Neural cell (in vitro differentiated cells): ENCODE results near the gene RCN2. TPM values are rescaled to one million over a fixed set of nuclear protein-coding genes. Genes with fewer than 3 reads are reported as not detected.
"Not testable (repeated sequence)": the region's sequence is repeated elsewhere in the genome, so short reads cannot be mapped to it uniquely, and the experiment has no call there.

Experiments
- H2AFZ ChIP-seq: fragments of 200-600, 300-800 bp; sonication (generic), shearing (Covaris generic); 2 replicates; pipeline ENCODE4 v1.6.0; 2014; ENCODE audit warnings: low read depth, mild to moderate bottlenecking, antibody characterized with exemption, low read length, moderate library complexity
- H3F3A ChIP-seq: fragments of 200-600 bp; shearing (Covaris generic); 2 replicates; pipeline ENCODE4 v1.6.1; 2016; ENCODE audit warnings: mild to moderate bottlenecking, moderate library complexity, mixed read lengths, antibody characterized with exemption, low read length; ENCODE audit not compliant: insufficient read depth, poor library complexity, severe bottlenecking
- H3K27ac ChIP-seq: fragments of 200-600, 300-800 bp; sonication (generic), shearing (Covaris generic); 2 replicates; pipeline ENCODE4 v1.5.1; 2014; ENCODE audit warnings: mild to moderate bottlenecking, low read length, moderate library complexity
- H3K27me3 ChIP-seq: fragments of 300-800, 200-600 bp; sonication (generic), shearing (Covaris generic); 2 replicates; pipeline ENCODE4 v1.6.0; 2014; ENCODE audit warnings: mild to moderate bottlenecking, low read depth, low read length, moderate library complexity; ENCODE audit not compliant: insufficient read depth
- H3K36me3 ChIP-seq: fragments of 300-800, 200-600 bp; sonication (generic), shearing (Covaris generic); 2 replicates; pipeline ENCODE4 v1.5.1; 2014; ENCODE audit warnings: mild to moderate bottlenecking, antibody characterized with exemption, low read length, moderate library complexity; ENCODE audit not compliant: insufficient read depth
- H3K4me2 ChIP-seq: fragments of 300-800, 200-600 bp; sonication (generic), shearing (Covaris generic); 2 replicates; pipeline ENCODE4 v1.6.0; 2014; ENCODE audit warnings: mild to moderate bottlenecking, low read length
- H3K4me3 ChIP-seq: fragments of 300-800, 200-600 bp; sonication (generic), shearing (Covaris generic); 2 replicates; pipeline ENCODE4 v1.5.1; 2014; ENCODE audit warnings: mild to moderate bottlenecking, low read length, moderate library complexity
- H3K79me2 ChIP-seq: fragments of 200-600 bp; shearing (Covaris generic); replicated peaks from 2 replicates; pipeline ENCODE4 v1.6.0; 2014; ENCODE audit warnings: mild to moderate bottlenecking, low read length, moderate library complexity; ENCODE audit not compliant: insufficient read depth
- H3K9ac ChIP-seq: fragments of 300-800, 200-600 bp; sonication (generic), shearing (Covaris generic); 2 replicates; pipeline ENCODE4 v1.6.1; 2016; ENCODE audit warnings: mild to moderate bottlenecking, low read length, mixed read lengths
- H3K9me2 ChIP-seq: fragments of 200-600 bp; shearing (Covaris generic); 2 replicates; pipeline ENCODE4 v1.6.1; 2016; ENCODE audit warnings: mild to moderate bottlenecking, low read length, mixed read lengths; ENCODE audit not compliant: insufficient read depth
- H3K9me3 ChIP-seq: fragments of 200-600, 300-800 bp; sonication (generic), shearing (Covaris generic); 2 replicates; pipeline ENCODE4 v1.6.1; 2016; ENCODE audit warnings: mild to moderate bottlenecking, mixed run types, low read length, moderate library complexity, mixed read lengths
- H4K20me1 ChIP-seq: fragments of 200-600 bp; shearing (Covaris generic); 2 replicates; pipeline ENCODE4 v1.6.1; 2016; ENCODE audit warnings: mild to moderate bottlenecking, mixed run types; ENCODE audit not compliant: insufficient read depth
- EP300 ChIP-seq: fragments of 450-650 bp; conservative IDR thresholded peaks from 2 replicates; pipeline ENCODE4 v1.6.1; 2014; ENCODE audit warnings: antibody characterized with exemption, mild to moderate bottlenecking, moderate library complexity; ENCODE audit not compliant: poor library complexity, severe bottlenecking
- EZH2 ChIP-seq: fragments of 200-600, 300-800 bp; shearing (Covaris generic), sonication (generic); IDR thresholded peaks from 2 replicates; pipeline ENCODE4 v1.6.1; 2014; ENCODE audit warnings: antibody characterized with exemption, low read length, borderline replicate concordance, mild to moderate bottlenecking; ENCODE audit not compliant: insufficient read depth, poor library complexity, severe bottlenecking
- MXI1 ChIP-seq: fragments of 450-650 bp; conservative IDR thresholded peaks from 2 replicates; pipeline ENCODE4 v1.6.1; 2014; ENCODE audit warnings: antibody characterized with exemption, mild to moderate bottlenecking; ENCODE audit not compliant: poor library complexity, severe bottlenecking
- POLR2AphosphoS5 ChIP-seq: IDR thresholded peaks from 2 replicates; pipeline ENCODE4 v1.6.1; 2012
- RAD21 ChIP-seq: fragments of 450-650 bp; conservative IDR thresholded peaks from 2 replicates; pipeline ENCODE4 v1.6.1; 2014; ENCODE audit warnings: antibody characterized with exemption, mild to moderate bottlenecking, moderate library complexity
- SMC3 ChIP-seq: fragments of 450-650 bp; conservative IDR thresholded peaks from 2 replicates; pipeline ENCODE4 v1.6.1; 2014; ENCODE audit warnings: antibody characterized with exemption, mild to moderate bottlenecking, moderate library complexity; ENCODE audit not compliant: poor library complexity
- TAF1 ChIP-seq: IDR thresholded peaks from 2 replicates; pipeline ENCODE4 v1.6.1; 2012; ENCODE audit warnings: low read depth
- polyA minus RNA-seq: library from RNA; depleted of rRNA, polyadenylated mRNA; stranded (reverse); fragments of >200 nt; gene quantifications from 2 replicates; pipeline ENCODE4 v1.2.3, GENCODE V29; 2014
- polyA plus RNA-seq: library from polyadenylated mRNA; depleted of rRNA; stranded (reverse); fragments of >200 nt; gene quantifications from 2 replicates; pipeline ENCODE4 v1.2.3, GENCODE V29; 2014
- TF ChIP-seq, protein P1 (sequence below): IDR thresholded peaks from 2 replicates; pipeline ENCODE4 v1.6.1; 2012; ENCODE audit warnings: borderline replicate concordance
- TF ChIP-seq, protein P2 (sequence below): fragments of 450-650 bp; IDR thresholded peaks from 2 replicates; pipeline ENCODE4 v1.5.1; 2014; ENCODE audit warnings: antibody characterized with exemption, mild to moderate bottlenecking, moderate library complexity; ENCODE audit not compliant: poor library complexity, severe bottlenecking

The RCN2 gene, protein sequence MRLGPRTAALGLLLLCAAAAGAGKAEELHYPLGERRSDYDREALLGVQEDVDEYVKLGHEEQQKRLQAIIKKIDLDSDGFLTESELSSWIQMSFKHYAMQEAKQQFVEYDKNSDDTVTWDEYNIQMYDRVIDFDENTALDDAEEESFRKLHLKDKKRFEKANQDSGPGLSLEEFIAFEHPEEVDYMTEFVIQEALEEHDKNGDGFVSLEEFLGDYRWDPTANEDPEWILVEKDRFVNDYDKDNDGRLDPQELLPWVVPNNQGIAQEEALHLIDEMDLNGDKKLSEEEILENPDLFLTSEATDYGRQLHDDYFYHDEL
- polyA plus RNA-seq (355 and 400 TPM in 2 replicates), polyA minus RNA-seq (155 and 165 TPM in 2 replicates)

DNA sequence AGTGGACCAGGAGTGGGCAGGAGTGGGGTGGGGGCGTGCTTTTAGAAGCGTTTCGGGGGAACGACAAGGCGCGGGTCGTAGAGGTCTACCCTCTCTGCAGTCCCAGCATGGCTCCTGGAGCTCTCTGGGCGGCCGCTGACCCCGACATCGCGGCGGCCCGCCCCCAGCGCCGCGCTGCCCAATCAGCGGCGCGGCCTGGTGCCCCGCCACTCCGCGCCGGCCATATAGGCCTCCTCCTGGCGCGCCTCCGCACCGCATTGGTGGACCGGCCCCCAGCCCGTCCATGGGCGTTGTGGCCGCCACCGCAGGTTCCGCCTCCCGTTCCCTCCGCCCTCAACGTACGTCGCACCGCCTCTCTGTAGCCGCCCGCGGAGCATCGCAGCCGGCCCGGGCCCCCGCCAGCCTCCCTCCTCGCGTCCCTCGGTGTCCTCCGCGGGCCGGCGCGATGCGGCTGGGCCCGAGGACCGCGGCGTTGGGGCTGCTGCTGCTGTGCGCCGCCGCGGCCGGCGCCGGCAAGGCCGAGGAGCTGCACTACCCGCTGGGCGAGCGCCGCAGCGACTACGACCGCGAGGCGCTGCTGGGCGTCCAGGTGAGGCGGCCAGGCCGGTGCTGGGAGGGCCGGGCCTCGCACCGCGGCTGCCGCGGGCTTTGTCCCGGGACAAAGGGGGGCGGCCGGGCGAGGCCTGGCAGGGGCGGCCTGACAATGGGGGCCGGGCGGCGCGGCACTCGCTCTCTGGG lies at the start of gene RCN2:
Gene RCN2 (plus strand): TSS at position 353 of the 738 bp plus-strand sequence. CDS start 93 bp downstream, at position 446.
- Histone ChIP-seq H3K27ac (peak within 1 kb of the TSS; percentile 83), H3F3A (no peaks in the 10 kb centered on the region), H3K4me2 (peak within 1 kb of the TSS; percentile 82), H3K9me3 (no peaks in the 10 kb centered on the region), H3K27me3 (no peaks in the 10 kb centered on the region), H4K20me1 (no peaks in the 10 kb centered on the region), H3K79me2 (peaks cover 36% of the 10 kb centered on the region), H3K4me3 (peak within 1 kb of the TSS; percentile 83), H3K9ac (peak within 1 kb of the TSS; percentile 93), H3K36me3 (peaks cover 9% of the 10 kb centered on the region), H3K9me2 (no peaks in the 10 kb centered on the region), H2AFZ (peak within 1 kb of the TSS; percentile 97)
- peak; percentile 93 for TF ChIP-seq POLR2AphosphoS5
- TF ChIP-seq EP300: peak; percentile 44
- TF ChIP-seq SMC3: peak; percentile 39
- TF ChIP-seq, protein P1, sequence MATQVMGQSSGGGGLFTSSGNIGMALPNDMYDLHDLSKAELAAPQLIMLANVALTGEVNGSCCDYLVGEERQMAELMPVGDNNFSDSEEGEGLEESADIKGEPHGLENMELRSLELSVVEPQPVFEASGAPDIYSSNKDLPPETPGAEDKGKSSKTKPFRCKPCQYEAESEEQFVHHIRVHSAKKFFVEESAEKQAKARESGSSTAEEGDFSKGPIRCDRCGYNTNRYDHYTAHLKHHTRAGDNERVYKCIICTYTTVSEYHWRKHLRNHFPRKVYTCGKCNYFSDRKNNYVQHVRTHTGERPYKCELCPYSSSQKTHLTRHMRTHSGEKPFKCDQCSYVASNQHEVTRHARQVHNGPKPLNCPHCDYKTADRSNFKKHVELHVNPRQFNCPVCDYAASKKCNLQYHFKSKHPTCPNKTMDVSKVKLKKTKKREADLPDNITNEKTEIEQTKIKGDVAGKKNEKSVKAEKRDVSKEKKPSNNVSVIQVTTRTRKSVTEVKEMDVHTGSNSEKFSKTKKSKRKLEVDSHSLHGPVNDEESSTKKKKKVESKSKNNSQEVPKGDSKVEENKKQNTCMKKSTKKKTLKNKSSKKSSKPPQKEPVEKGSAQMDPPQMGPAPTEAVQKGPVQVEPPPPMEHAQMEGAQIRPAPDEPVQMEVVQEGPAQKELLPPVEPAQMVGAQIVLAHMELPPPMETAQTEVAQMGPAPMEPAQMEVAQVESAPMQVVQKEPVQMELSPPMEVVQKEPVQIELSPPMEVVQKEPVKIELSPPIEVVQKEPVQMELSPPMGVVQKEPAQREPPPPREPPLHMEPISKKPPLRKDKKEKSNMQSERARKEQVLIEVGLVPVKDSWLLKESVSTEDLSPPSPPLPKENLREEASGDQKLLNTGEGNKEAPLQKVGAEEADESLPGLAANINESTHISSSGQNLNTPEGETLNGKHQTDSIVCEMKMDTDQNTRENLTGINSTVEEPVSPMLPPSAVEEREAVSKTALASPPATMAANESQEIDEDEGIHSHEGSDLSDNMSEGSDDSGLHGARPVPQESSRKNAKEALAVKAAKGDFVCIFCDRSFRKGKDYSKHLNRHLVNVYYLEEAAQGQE: peak; percentile 15
- TF ChIP-seq MXI1: peak; percentile 63
- TF ChIP-seq EZH2: no peak
- TF ChIP-seq, protein P2, sequence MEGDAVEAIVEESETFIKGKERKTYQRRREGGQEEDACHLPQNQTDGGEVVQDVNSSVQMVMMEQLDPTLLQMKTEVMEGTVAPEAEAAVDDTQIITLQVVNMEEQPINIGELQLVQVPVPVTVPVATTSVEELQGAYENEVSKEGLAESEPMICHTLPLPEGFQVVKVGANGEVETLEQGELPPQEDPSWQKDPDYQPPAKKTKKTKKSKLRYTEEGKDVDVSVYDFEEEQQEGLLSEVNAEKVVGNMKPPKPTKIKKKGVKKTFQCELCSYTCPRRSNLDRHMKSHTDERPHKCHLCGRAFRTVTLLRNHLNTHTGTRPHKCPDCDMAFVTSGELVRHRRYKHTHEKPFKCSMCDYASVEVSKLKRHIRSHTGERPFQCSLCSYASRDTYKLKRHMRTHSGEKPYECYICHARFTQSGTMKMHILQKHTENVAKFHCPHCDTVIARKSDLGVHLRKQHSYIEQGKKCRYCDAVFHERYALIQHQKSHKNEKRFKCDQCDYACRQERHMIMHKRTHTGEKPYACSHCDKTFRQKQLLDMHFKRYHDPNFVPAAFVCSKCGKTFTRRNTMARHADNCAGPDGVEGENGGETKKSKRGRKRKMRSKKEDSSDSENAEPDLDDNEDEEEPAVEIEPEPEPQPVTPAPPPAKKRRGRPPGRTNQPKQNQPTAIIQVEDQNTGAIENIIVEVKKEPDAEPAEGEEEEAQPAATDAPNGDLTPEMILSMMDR: no peak
- TF ChIP-seq TAF1: no peak
- TF ChIP-seq RAD21: no peak

DNA sequence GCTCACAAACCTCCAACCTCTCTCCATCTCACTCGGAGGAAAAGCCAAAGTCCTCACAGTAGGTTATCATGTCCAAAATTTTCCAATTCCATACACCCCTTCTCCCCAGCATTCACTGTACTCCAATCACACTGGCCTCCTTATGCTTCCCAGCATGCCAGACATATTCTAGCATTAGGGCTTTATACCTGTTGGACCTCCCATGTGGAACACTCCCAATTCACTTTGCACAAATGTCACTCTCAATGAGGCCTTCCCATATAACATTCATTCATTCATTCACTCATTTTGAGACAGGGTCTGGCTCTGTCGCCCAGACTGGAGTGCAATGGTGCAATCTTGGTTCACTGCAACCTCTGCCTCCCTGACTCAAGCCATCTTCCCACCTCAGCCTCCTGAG lies 46.3 kb upstream of the RCN2 start:
- Histone ChIP-seq H3K4me2 (no peak overlapping the region), H3K27me3 (no peaks in the 10 kb centered on the region), H3F3A (no peaks in the 10 kb centered on the region), H4K20me1 (no peaks in the 10 kb centered on the region), H3K9ac (no peak overlapping the region), H3K9me3 (no peaks in the 10 kb centered on the region), H3K9me2 (no peaks in the 10 kb centered on the region), H3K36me3 (no peaks in the 10 kb centered on the region), H3K27ac (no peak overlapping the region), H2AFZ (no peak overlapping the region), H3K79me2 (peaks cover 8% of the 10 kb centered on the region), H3K4me3 (no peak overlapping the region)
- TF ChIP-seq POLR2AphosphoS5 (no peak), RAD21 (no peak), TAF1 (no peak), MXI1 (no peak)

DNA sequence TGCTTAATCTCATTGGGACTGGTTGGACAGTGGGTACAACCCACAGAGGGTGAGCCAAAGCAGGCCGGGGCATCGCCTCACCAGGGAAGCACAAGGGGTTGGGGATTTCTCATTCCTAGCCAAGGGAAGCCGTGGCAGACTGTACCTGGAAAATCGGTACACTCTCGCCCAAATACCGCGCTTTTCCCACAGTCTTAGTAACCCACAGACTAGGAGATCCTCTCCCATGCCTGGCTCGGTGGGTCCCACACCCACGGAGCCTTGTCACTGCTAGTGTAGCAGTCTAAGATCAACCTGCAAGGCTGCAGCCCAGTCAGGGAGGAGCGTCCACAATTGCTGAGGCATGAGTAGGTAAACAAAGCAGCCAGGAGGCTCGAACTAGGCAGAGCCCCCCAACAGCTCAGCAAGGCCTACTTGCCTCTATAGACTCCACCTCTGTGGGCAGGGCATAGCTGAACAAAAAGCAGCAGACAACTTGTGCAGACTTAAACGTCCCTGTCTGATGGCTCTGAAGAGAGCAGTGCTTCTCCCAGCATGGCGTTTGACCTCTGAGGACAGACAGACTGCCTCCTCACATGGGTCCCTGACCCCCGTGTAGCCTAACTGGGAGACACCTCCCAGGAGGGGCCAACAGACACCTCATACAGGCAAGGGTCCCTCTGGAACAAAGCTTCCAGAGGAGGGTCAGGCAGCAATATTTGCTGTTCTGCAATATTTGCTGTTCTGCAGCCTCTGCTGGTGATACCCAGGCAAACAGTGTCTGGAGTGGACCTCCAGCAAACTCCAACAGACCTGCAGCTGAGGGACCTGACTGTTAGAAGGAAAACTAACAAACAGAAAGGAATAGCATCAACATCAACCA lies 44.0 kb upstream of the RCN2 start:
- H3K9me2 ChIP-seq, H3K9me3 ChIP-seq, H4K20me1 ChIP-seq, H3K4me3 ChIP-seq, H3K9ac ChIP-seq, H3K27me3 ChIP-seq, H3K27ac ChIP-seq, H3K79me2 ChIP-seq, H3K36me3 ChIP-seq, H3F3A ChIP-seq, H3K4me2 ChIP-seq, H2AFZ ChIP-seq: not testable (repeated sequence)

DNA sequence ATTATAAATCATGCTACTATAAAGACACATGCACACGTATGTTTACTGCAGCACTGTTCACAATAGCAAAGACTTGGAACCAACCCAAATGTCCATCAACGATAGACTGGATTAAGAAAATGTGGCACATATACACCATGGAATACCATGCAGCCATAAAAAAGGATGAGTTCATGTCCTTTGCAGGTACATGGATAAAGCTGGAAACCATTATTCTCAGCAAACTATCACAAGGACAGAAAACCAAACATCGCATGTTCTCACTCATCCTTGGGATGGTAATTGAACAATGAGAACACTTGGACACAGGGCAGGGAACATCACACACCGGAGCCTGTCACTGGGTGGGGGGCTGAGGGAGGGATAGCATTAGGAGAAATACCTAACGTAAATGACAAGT lies 38.7 kb upstream of the RCN2 start:
- H3K9me3 ChIP-seq, H3K4me3 ChIP-seq, H3K27ac ChIP-seq, H3K9ac ChIP-seq, H2AFZ ChIP-seq, H3K4me2 ChIP-seq, H3F3A ChIP-seq, H3K36me3 ChIP-seq, H4K20me1 ChIP-seq, H3K27me3 ChIP-seq, H3K9me2 ChIP-seq: not testable (repeated sequence)
- peaks cover 12% of the 10 kb centered on the region for H3K79me2 ChIP-seq
